MCF 10A (cell line): Measurements from ENCODE around the gene PLCD3. TPM values are rescaled to one million over a fixed set of nuclear protein-coding genes. Genes with fewer than 3 reads are reported as not detected.

Experiments
- BruUV-seq: library from RNA; stranded (reverse); fragments of 400-500 nt; replicated peaks from 2 replicates; lab custom pipeline; 2021; lab: Mats Ljungman, UMichigan
- CTCF ChIA-PET: fragments of 300-600 bp; sonication (Branson Sonifier 250); formaldehyde crosslinking; extraction: SDS; loops from one replicate; lab custom pipeline; 2021; ENCODE audit warnings: antibody characterized with exemption, inconsistent platforms; lab: Yijun Ruan, JAX
- POLR2A ChIA-PET: fragments of 300-600, 350-650 bp; sonication (Branson Sonifier 250); formaldehyde crosslinking; extraction: SDS; loops from one replicate; lab custom pipeline; 2020; ENCODE audit warnings: antibody characterized with exemption, inconsistent platforms; lab: Yijun Ruan, JAX
- DNase-seq: peaks from one replicate; pipeline ENCODE4 v3.0.0-alpha.2; 2018; ENCODE audit not compliant: unreplicated experiment
- H3K27ac Mint-ChIP-seq: one replicate; pipeline ENCODE4 v1.8.0; 2022; ENCODE audit warnings: mild to moderate bottlenecking, low read depth, mixed read lengths; ENCODE audit not compliant: unreplicated experiment
- H3K27me3 Mint-ChIP-seq: one replicate; pipeline ENCODE4 v1.8.0; 2022; ENCODE audit warnings: mixed read lengths; ENCODE audit not compliant: insufficient read depth, unreplicated experiment
- H3K36me3 Mint-ChIP-seq: one replicate; pipeline ENCODE4 v1.8.0; 2022; ENCODE audit warnings: mild to moderate bottlenecking, moderate library complexity, mixed read lengths; ENCODE audit not compliant: insufficient read depth, unreplicated experiment
- H3K4me1 Mint-ChIP-seq: one replicate; pipeline ENCODE4 v1.8.0; 2022; ENCODE audit warnings: mixed read lengths; ENCODE audit not compliant: insufficient read depth, unreplicated experiment
- H3K4me3 Mint-ChIP-seq: one replicate; pipeline ENCODE4 v1.8.0; 2022; ENCODE audit warnings: mild to moderate bottlenecking, moderate library complexity, mixed read lengths; ENCODE audit not compliant: unreplicated experiment
- H3K9me3 Mint-ChIP-seq: one replicate; pipeline ENCODE4 v1.8.0; 2022; ENCODE audit warnings: mixed read lengths; ENCODE audit not compliant: unreplicated experiment
- CTCF ChIP-seq: fragments of 200-600 bp; IDR thresholded peaks from one replicate; pipeline ENCODE4 v1.8.0; 2022; ENCODE audit warnings: antibody characterized with exemption, mild to moderate bottlenecking; ENCODE audit not compliant: unreplicated experiment
- intact Hi-C: fragments of 100-400 bp; cut with micrococcal nuclease; formaldehyde crosslinking; loops from 2 replicates; pipeline ENCODE4 v1.14.1; 2022
- total RNA-seq: library from RNA; stranded (reverse); gene quantifications from 2 replicates; pipeline ENCODE4 v1.2.3, GENCODE V29; 2022

PLCD3 gene
- total RNA-seq, 1 experiment from 2014 or later = 69.7 TPM

- Mint-ChIP-seq H3K4me3 (peak overlapping the region; percentile 23), H3K27me3 (no peaks in the 10 kb centered on the region), H3K27ac (no peak overlapping the region), H3K36me3 (peaks cover 10% of the 10 kb centered on the region), H3K4me1 (peaks cover 42% of the 10 kb centered on the region), H3K9me3 (no peaks in the 10 kb centered on the region)
- intact Hi-C loops = no loop called here
- no peak for TF ChIP-seq CTCF
- ChIA-PET CTCF (interaction anchor here (0.6 to 1.6 kb wide), 5 partner anchors 19 to 68 kb away, joined by 3 to 12 read pairs (median 5); partner anchors contain the start of gene HEXIM1), POLR2A (interaction anchor here (1.0 to 3.5 kb wide), 8 partner anchors 11 to 80 kb away, joined by 3 to 10 read pairs (median 6); partner anchors contain the start of gene NMT1)
- no TSS peak for BruUV-seq
- DNase-seq = no peak
Measured at GRCh38 chr17:45128989-45129388, 3.3 kb downstream of the PLCD3 start.

GRCh38 chr17:45128331-45128730 lies 4.0 kb downstream of the PLCD3 start:
- CTCF ChIA-PET = interaction anchor here (0.6 to 1.8 kb wide), 4 partner anchors 29 to 165 kb away, joined by 4 to 12 read pairs (median 5); no protein-coding TSS in a partner anchor
- no peak for DNase-seq
- Mint-ChIP-seq H3K4me1 (peaks cover 45% of the 10 kb centered on the region), H3K27me3 (no peaks in the 10 kb centered on the region), H3K27ac (peak overlapping the region; percentile 47), H3K36me3 (peaks cover 12% of the 10 kb centered on the region), H3K4me3 (peak overlapping the region; percentile 63), H3K9me3 (no peaks in the 10 kb centered on the region)
- POLR2A ChIA-PET = interaction anchor here (1.0 to 3.5 kb wide), 9 partner anchors 10 to 81 kb away, joined by 4 to 14 read pairs (median 10); partner anchors contain the start of genes HEXIM1, HEXIM2 and NMT1
- no TSS peak for BruUV-seq
- no peak for TF ChIP-seq CTCF
- intact Hi-C loops = no loop called here

GRCh38 chr17:45127548-45128300 lies 4.6 kb downstream of the PLCD3 start:
- ChIA-PET CTCF (interaction anchor here (0.6 to 1.8 kb wide), 11 partner anchors 15 to 166 kb away, joined by 3 to 14 read pairs (median 4); no protein-coding TSS in a partner anchor), POLR2A (interaction anchor here (0.7 to 3.5 kb wide), 13 partner anchors 10 to 300 kb away, joined by 3 to 14 read pairs (median 7); partner anchors contain the start of genes HEXIM1, HEXIM2 and NMT1)
- peak overlapping the region; percentile 63 for H3K4me3 Mint-ChIP-seq
- H3K36me3 Mint-ChIP-seq = peaks cover 17% of the 10 kb centered on the region
- H3K27me3 Mint-ChIP-seq = no peaks in the 10 kb centered on the region
- TF ChIP-seq CTCF = no peak
- H3K27ac Mint-ChIP-seq = peak overlapping the region; percentile 47
- no TSS peak for BruUV-seq
- H3K9me3 Mint-ChIP-seq = no peaks in the 10 kb centered on the region
- DNase-seq = peak; percentile 40
- peaks cover 51% of the 10 kb centered on the region for H3K4me1 Mint-ChIP-seq
- intact Hi-C loops = no loop called here

- Mint-ChIP-seq H3K36me3 (peaks cover 17% of the 10 kb centered on the region), H3K27me3 (no peaks in the 10 kb centered on the region), H3K4me3 (peak overlapping the region; percentile 63), H3K27ac (peak overlapping the region; percentile 47), H3K4me1 (peaks cover 55% of the 10 kb centered on the region), H3K9me3 (no peaks in the 10 kb centered on the region)
- POLR2A ChIA-PET = interaction anchor here (0.7 to 3.5 kb wide), 12 partner anchors 9 to 301 kb away, joined by 3 to 14 read pairs (median 7); partner anchors contain the start of genes HEXIM1, HEXIM2 and NMT1
- no peak for TF ChIP-seq CTCF
- CTCF ChIA-PET = interaction anchor here (0.7 to 4.1 kb wide), 11 partner anchors 8 to 166 kb away, joined by 3 to 26 read pairs (median 4); partner anchors contain the start of gene ACBD4
- intact Hi-C loops = no loop called here
- DNase-seq = no peak
- BruUV-seq = no TSS peak
Measured at GRCh38 chr17:45127207-45127547, 5.1 kb downstream of the PLCD3 start.
